Natural killer cell (primary cell): ENCODE results near the gene PHACTR1. TPM values are rescaled to one million over a fixed set of nuclear protein-coding genes. Genes with fewer than 3 reads are reported as not detected.
A peak's percentile ranks its signal among the peaks of the same experiment; 100 is the strongest.

Source experiments
- ATAC-seq, 3 donors: fragments of 150-1000 bp in 2 of 3; fragments of 200-7000 bp in 1 of 3; cut with Tn5 transposase; 1 replicate in 1 of 3; 2 replicates in 2 of 3; pipeline ENCODE4 v1.10.0; 2021; ENCODE audit warnings: mild to moderate bottlenecking in 2 of 3, moderate library complexity in 2 of 3
- DNase-seq, 2 donors: peaks; one replicate each; pipeline versions ENCODE4 v3.0.0 to v3.0.0-alpha.2; 2013 to 2021; ENCODE audit warnings: mixed read lengths in 1 of 2
- H3K27ac ChIP-seq: one replicate; pipeline ENCODE4 v1.5.1; 2013; ENCODE audit warnings: mild to moderate bottlenecking, low read length
- H3K27me3 ChIP-seq: one replicate; pipeline ENCODE4 v1.6.1; 2013; ENCODE audit warnings: low read length; ENCODE audit not compliant: control insufficient read depth, insufficient read depth
- H3K36me3 ChIP-seq: one replicate; pipeline ENCODE4 v1.6.1; 2013; ENCODE audit warnings: low read length; ENCODE audit not compliant: control insufficient read depth, insufficient read depth
- H3K4me1 ChIP-seq: one replicate; pipeline ENCODE4 v1.6.1; 2013; ENCODE audit warnings: low read length; ENCODE audit not compliant: control insufficient read depth, insufficient read depth
- H3K4me3 ChIP-seq: one replicate; pipeline ENCODE4 v1.5.1; 2013; ENCODE audit warnings: low read length
- H3K9me3 ChIP-seq: one replicate; pipeline ENCODE4 v1.6.1; 2013; ENCODE audit warnings: low read length; ENCODE audit not compliant: control insufficient read depth, insufficient read depth
- H3K27ac Mint-ChIP-seq, 2 donors: one replicate each; pipeline ENCODE4 v1.8.0; 2022; ENCODE audit warnings: mild to moderate bottlenecking in 2 of 2, mixed read lengths in 2 of 2, moderate library complexity in 1 of 2
- H3K27me3 Mint-ChIP-seq, 2 donors: one replicate each; pipeline ENCODE4 v1.8.0; 2022; ENCODE audit warnings: low read depth in 2 of 2, mixed read lengths in 2 of 2
- H3K36me3 Mint-ChIP-seq: one replicate; pipeline ENCODE4 v1.8.0; 2022; ENCODE audit warnings: mixed read lengths
- H3K4me1 Mint-ChIP-seq, 2 donors: one replicate each; pipeline ENCODE4 v1.8.0; 2022; ENCODE audit warnings: mixed read lengths in 2 of 2
- H3K4me3 Mint-ChIP-seq: one replicate; pipeline ENCODE4 v1.8.0; 2022; ENCODE audit warnings: mild to moderate bottlenecking, moderate library complexity, mixed read lengths
- H3K9me3 Mint-ChIP-seq, 2 donors: one replicate each; pipeline ENCODE4 v1.8.0; 2022; ENCODE audit warnings: mixed read lengths in 2 of 2
- CTCF ChIP-seq: fragments of 200-600 bp; IDR thresholded peaks from one replicate; pipeline ENCODE4 v1.8.0; 2022; ENCODE audit warnings: antibody characterized with exemption
- WGBS: methylation state at CpG from one replicate; pipeline ENCODE4 v1.1.7; 2013; ENCODE audit warnings: missing lambda C conversion rate; ENCODE audit not compliant: insufficient coverage; 5-methylcytosine and 5-hydroxymethylcytosine counted together
- intact Hi-C: fragments of 100-400 bp; cut with micrococcal nuclease; formaldehyde crosslinking; loops from one replicate; pipeline ENCODE4 v1.14.2; 2022
- total RNA-seq, 4 donors: library from RNA; stranded (reverse); fragments of 120-200 nt in 1 of 4; gene quantifications; one replicate each; pipeline versions ENCODE4 v1.2.3 to v1.2.4, GENCODE V29; 2013 to 2022

Gene PHACTR1
- total RNA-seq, 3 donors from 2014 or later (not counting 1 experiment from before 2014, with no cell fraction given), result 5.2 to 19.0 (median 5.4) TPM

GRCh38 chr6:13280254-13280653 lies 563.7 kb downstream of the PHACTR1 start:
- intact Hi-C loops, result no loop called here
- ATAC-seq (peak in 1 of 3 donors; percentile 30), DNase-seq (peak in 1 of 2 donors; percentile 36)
- Mint-ChIP-seq H3K4me1 (peaks cover 0 to 10% of the 10 kb centered on the region in 2 donors), H3K36me3 (no peaks in the 10 kb centered on the region), H3K27me3 (no peaks in the 10 kb centered on the region), H3K4me3 (no peak overlapping the region), H3K9me3 (no peaks in the 10 kb centered on the region), H3K27ac (no peak overlapping the region)
- no peak for TF ChIP-seq CTCF
- no peak overlapping the region for H3K27ac ChIP-seq
- H3K4me1 ChIP-seq, result peaks cover 13% of the 10 kb centered on the region
- H3K9me3 ChIP-seq, result no peaks in the 10 kb centered on the region
- no peaks in the 10 kb centered on the region for H3K27me3 ChIP-seq
- 46% methylated on average over 4 of the region's 4 CpGs for WGBS
- H3K36me3 ChIP-seq, result no peaks in the 10 kb centered on the region
- H3K4me3 ChIP-seq, result no peak overlapping the region

DNA sequence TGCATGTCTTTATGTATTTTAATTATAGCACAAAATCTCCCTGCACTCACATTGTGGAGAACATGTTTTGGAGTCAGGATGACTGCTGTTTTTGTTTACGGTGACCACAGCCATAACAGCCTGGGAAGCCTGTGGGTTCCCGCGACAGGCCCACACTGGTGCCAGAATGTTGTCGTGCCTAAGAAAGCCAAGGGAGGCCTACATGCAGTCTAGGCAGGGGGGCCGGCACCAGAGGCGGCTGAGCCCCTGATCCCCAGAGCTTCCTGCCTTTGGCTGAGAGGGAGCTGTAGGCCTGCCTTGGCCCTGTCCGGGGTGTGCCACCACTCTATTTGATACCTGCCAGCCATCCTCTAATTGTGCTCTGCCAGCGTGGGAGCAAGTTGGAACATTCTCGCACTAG lies 565.1 kb downstream of the PHACTR1 start:
- Mint-ChIP-seq H3K4me3 (no peak overlapping the region), H3K36me3 (no peaks in the 10 kb centered on the region), H3K9me3 (no peaks in the 10 kb centered on the region), H3K27ac (no peak overlapping the region), H3K27me3 (no peaks in the 10 kb centered on the region), H3K4me1 (peaks cover 0 to 5% of the 10 kb centered on the region in 2 donors)
- H3K27me3 ChIP-seq, result no peaks in the 10 kb centered on the region
- H3K27ac ChIP-seq, result no peak overlapping the region
- DNase-seq (no peak), ATAC-seq (no peak)
- TF ChIP-seq CTCF, result no peak
- peaks cover 10% of the 10 kb centered on the region for H3K4me1 ChIP-seq
- no peaks in the 10 kb centered on the region for H3K9me3 ChIP-seq
- WGBS, result 95% methylated on average over 9 of the region's 9 CpGs
- H3K36me3 ChIP-seq, result peaks cover 2% of the 10 kb centered on the region
- no peak overlapping the region for H3K4me3 ChIP-seq
- intact Hi-C loops, result no loop called here

DNA sequence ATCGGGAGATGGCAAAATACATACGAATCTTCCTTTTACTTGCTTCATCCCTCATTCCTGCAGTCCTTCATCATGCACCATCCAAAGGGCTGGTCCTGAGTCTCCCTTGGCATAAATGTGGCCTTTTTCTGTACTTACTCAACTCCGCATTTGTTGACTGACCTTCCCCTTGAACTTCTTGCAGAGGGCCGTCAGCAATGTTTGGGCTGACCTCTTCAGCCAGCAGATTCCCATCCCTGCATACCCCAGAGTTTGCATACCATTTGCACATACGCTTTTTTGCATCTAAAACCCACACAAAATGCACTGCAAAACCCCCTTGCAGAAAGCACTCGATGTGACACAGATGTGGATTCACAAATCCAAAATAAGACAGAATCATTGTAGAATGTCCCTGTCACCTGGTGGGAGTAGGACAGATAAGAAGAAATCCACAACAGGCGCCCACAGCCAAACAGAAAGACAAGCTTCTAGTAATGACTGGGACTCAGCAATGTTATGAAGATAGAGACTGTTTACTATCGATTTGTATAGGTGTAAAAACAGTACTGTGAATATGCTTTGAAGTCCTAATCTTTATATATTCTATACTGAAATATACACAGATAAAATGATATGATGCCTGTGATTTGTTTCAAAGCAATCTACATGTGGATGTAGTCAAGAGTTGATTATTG lies 566.0 kb downstream of the PHACTR1 start:
- H3K9me3 ChIP-seq, result peaks cover 5% of the 10 kb centered on the region
- Mint-ChIP-seq H3K27me3 (no peaks in the 10 kb centered on the region), H3K4me1 (peaks cover 0 to 4% of the 10 kb centered on the region in 2 donors), H3K9me3 (no peaks in the 10 kb centered on the region), H3K4me3 (no peak overlapping the region), H3K27ac (no peak overlapping the region), H3K36me3 (no peaks in the 10 kb centered on the region)
- intact Hi-C loops, result no loop called here
- no peak for ATAC-seq
- WGBS, result 78% methylated on average over 7 of the region's 8 CpGs
- H3K36me3 ChIP-seq, result peaks cover 3% of the 10 kb centered on the region
- TF ChIP-seq CTCF, result no peak
- no peak for DNase-seq
- H3K27me3 ChIP-seq, result no peaks in the 10 kb centered on the region
- H3K4me1 ChIP-seq, result peaks cover 7% of the 10 kb centered on the region
- no peak overlapping the region for H3K4me3 ChIP-seq
- no peak overlapping the region for H3K27ac ChIP-seq

- Histone ChIP-seq H3K36me3 (peaks cover 3% of the 10 kb centered on the region), H3K4me3 (no peak overlapping the region), H3K27me3 (no peaks in the 10 kb centered on the region), H3K27ac (no peak overlapping the region), H3K9me3 (peaks cover 8% of the 10 kb centered on the region), H3K4me1 (no peaks in the 10 kb centered on the region)
- Mint-ChIP-seq H3K36me3 (no peaks in the 10 kb centered on the region), H3K4me1 (no peaks in the 10 kb centered on the region), H3K27ac (no peak overlapping the region), H3K4me3 (no peak overlapping the region), H3K27me3 (no peaks in the 10 kb centered on the region), H3K9me3 (no peaks in the 10 kb centered on the region)
- over 99% methylated on average over 14 of the region's 14 CpGs for WGBS
- ATAC-seq, result no peak
- DNase-seq, result no peak
- TF ChIP-seq CTCF, result no peak
- intact Hi-C loops, result no loop called here
These were observed 566.8 kb downstream of the PHACTR1 start for GRCh38 chr6:13283331-13283730.
